Inferior parietal cortex (tissue), 1 donor: ENCODE data around the gene TBRG1.

ENCODE experiments used
- DNase-seq: peaks from one replicate; pipeline ENCODE4 v3.0.0-alpha.2; 2016; ENCODE audit errors: extremely low spot score

TBRG1 gene

GRCh38 chr11:124662106-124662505 lies 39.4 kb downstream of the TBRG1 start:
- no peak for DNase-seq

DNA sequence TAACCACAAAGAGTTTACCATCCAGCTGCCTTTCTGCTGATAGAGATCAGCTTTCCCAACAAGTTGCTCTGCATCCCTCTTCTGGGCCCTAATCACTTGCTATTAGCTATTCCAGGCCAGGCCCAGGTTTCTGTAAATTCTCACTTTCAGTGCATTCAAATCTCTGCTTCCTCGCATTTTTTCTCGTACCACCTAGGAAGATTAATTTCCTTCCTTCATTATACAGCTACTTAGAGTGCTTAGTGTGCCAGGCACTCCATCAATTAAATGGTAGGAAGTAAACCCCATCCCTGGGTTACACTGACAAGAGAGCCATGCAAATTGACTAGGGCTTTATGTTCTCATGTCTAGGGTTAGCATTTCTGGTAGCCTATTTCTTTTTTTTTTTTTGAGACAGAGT lies 41.2 kb downstream of the TBRG1 start:
- DNase-seq = no peak

- no peak for DNase-seq
These were observed 44.9 kb downstream of the TBRG1 start for GRCh38 chr11:124667601-124668000.

DNA sequence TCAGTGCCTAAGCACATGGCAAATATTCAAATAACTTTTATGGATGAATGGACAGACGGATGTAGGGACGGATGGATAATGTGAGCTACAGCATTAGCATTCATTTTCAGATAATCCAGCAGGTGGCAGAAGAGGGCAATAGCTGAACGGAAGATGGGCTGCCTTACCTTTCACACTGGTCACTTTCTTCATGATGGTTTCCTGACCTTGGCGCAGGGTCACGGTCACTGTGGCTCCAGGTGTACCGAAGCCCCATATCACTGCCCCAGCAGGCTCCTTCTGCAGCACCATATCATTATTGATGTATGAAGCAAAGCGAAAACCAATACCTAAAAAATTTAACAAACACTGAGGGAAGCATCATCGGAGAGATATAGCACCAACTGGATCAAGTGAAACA lies 46.5 kb downstream of the TBRG1 start:
- DNase-seq = peak; percentile 77

DNA sequence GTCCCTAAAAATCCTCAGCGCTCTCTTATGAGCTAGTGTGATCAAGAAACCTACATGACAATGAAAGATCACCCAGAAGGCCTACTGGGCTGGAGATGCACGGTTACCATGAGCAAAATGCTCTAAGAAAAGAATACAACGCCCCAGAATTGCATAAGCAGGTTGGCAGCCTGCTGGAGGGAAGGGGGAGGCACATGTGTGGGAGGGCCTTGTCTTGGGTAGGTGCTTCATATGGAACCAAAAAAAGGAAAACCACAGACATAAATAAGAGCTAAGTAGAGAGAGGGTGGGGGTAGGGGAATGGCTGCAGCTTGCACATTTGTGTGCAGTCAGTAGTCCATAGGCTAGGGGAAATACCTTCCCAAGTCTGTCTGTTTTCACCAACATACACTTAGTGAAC lies 48.1 kb downstream of the TBRG1 start:
- DNase-seq = peak; percentile 39

GRCh38 chr11:124672536-124673215 lies 50.0 kb downstream of the TBRG1 start:
- DNase-seq = no peak

GRCh38 chr11:124673333-124674167 lies 50.9 kb downstream of the TBRG1 start, which contains the start of the genes SIAE and SPA17:
SIAE (minus strand) TSS chr11:124673739; CDS start chr11:124673708, 31 bp downstream.
SPA17 (plus strand) TSS chr11:124673904; CDS start chr11:124675265, 1,361 bp downstream.
- peak; percentile 88 for DNase-seq

DNA sequence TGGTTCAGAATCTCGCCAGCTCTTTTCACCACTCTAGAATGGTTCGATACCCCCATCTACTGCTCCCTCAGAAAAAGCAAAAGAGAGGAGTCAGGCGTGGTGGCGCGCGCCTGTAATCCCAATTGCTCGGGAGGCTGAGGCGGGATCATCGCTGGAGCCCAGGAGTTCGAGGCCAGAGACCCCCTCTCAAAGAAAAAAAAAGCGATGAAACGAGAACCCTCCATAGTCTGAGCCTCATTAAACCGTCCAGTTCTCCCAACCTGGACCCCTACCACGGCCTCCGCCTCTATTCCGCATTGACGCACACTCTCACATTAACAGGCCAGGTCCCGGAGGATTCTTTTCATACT lies 51.5 kb downstream of the TBRG1 start:
- no peak for DNase-seq

DNA sequence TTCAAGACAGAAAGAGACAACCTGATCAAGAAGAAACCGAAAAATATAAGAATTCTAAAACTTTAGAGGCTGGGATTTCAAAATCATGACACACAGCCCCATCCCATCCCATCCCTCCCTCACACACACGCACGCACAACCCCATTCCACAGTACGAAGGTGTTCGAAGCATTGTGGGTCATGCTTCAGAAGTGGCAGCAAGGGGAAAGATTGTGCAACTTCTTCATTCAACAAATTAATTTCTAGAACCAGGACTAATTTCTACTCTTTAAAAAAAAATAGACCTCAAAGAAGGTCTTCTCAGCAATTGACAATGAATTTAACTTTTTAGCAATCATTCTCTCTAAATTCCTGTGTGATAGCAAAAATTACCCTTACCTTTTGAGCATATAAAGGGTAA lies 51.9 kb downstream of the TBRG1 start:
- no peak for DNase-seq

DNA sequence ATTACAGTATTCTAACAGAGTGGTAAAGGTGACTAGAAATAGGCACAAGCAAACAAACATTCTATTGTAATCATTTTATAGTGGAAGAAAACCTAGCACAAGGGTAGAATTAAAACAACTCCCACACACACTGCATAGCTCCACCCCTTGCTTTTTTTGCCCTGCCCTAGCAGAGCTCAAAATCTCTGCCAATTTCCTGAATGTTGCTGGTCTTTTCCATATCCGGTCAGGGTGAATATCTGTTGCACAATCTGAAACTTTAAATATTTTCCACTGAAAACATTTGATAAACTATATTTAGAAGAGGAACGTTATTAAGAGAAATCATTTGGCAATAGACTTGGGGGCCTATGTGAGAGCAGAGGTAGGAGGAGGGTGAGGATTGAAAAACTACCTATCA lies 53.7 kb downstream of the TBRG1 start:
- DNase-seq = no peak

- DNase-seq = no peak
These were observed 55.8 kb downstream of the TBRG1 start for GRCh38 chr11:124678416-124678815.

DNA sequence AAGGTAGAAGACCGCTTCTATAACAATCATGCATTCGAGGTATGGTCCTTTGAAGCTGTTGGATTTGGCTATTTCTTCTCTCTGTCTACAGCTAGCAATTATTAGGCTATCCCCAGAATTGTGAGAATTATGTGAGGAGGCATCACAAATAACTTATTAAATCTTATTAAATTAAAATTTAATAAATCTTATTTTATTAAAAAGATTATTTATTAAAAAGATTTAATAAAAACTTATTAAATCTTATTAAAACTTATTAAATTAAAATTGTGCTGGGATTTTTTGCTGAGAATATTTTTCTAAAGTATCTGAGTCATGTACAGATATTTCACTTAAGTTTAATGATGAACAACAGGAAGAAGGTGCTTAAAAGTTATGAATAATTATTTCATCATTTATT lies 58.8 kb downstream of the TBRG1 start:
- DNase-seq = no peak

- no peak for DNase-seq
These were observed 59.8 kb downstream of the TBRG1 start for GRCh38 chr11:124682443-124682842.
